IPS DF 6.9 (cell line): ENCODE results near the gene ERO1B.

Source experiments
- DNase-seq: peaks from one replicate; pipeline ENCODE4 v3.0.0-alpha.2; 2013; ENCODE audit warnings: low read depth, low spot score
- H3K27ac ChIP-seq: one replicate; pipeline ENCODE4 v1.5.1; 2013; ENCODE audit warnings: low read length, control low read depth
- H3K27me3 ChIP-seq: 2 replicates; pipeline ENCODE4 v1.6.1; 2013; ENCODE audit warnings: mild to moderate bottlenecking, low read length; ENCODE audit not compliant: control insufficient read depth, insufficient read depth
- H3K36me3 ChIP-seq: 2 replicates; pipeline ENCODE4 v1.6.1; 2013; ENCODE audit warnings: low read length; ENCODE audit not compliant: control insufficient read depth, insufficient read depth
- H3K4me1 ChIP-seq: 2 replicates; pipeline ENCODE4 v1.6.1; 2013; ENCODE audit warnings: low read length; ENCODE audit not compliant: control insufficient read depth, insufficient read depth
- H3K4me3 ChIP-seq: 2 replicates; pipeline ENCODE4 v1.5.1; 2013; ENCODE audit warnings: mild to moderate bottlenecking, low read length
- H3K9me3 ChIP-seq: 2 replicates; pipeline ENCODE4 v1.6.1; 2013; ENCODE audit warnings: low read length, inconsistent platforms; ENCODE audit not compliant: control insufficient read depth, insufficient read depth
- WGBS: extraction: QIAGEN DNeasy Blood & Tissue Kit; methylation state at CpG from one replicate; pipeline ENCODE4 v1.1.7; 2013; ENCODE audit warnings: mixed read lengths, missing lambda C conversion rate; ENCODE audit not compliant: insufficient read length, insufficient coverage; 5-methylcytosine and 5-hydroxymethylcytosine counted together

Gene ERO1B

GRCh38 chr1:236301080-236301957, 19.6 kb upstream of the ERO1B start:
- H3K36me3 ChIP-seq = no peaks in the 10 kb centered on the region
- no peak for DNase-seq
- H3K27me3 ChIP-seq = no peaks in the 10 kb centered on the region
- WGBS = no CpG with 5 or more reads among the region's 16 CpGs
- no peaks in the 10 kb centered on the region for H3K9me3 ChIP-seq
- no peak overlapping the region for H3K27ac ChIP-seq
- H3K4me3 ChIP-seq = no peak overlapping the region
- H3K4me1 ChIP-seq = no peaks in the 10 kb centered on the region

GRCh38 chr1:236297161-236297560, 15.4 kb upstream of the ERO1B start:
- DNase-seq = no peak
- Histone ChIP-seq H3K27me3 (no peaks in the 10 kb centered on the region), H3K9me3 (no peaks in the 10 kb centered on the region), H3K27ac (no peak overlapping the region), H3K4me3 (no peak overlapping the region), H3K36me3 (no peaks in the 10 kb centered on the region), H3K4me1 (no peaks in the 10 kb centered on the region)
- no CpG with 5 or more reads among the region's 8 CpGs for WGBS

DNA sequence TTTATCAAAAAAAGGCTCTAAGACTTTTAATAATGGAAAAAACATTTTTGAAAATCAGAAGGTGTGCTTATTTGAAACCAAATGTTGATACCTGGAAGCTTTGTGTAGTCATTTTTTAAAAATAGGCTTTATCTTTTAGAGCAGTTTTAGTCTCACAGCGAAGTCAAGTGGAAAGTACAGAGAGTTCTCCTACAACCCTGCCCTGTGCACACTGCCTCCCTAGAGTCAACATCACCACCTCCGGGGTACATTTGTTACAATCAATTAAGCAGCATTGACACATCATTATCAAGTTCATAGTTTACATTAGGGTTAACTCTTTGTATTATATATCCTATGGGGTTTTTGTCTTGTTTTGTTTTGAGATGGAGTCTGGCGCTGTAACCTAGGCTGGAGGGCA, 10.7 kb upstream of the ERO1B start:
- Histone ChIP-seq H3K4me3 (no peak overlapping the region), H3K27me3 (no peaks in the 10 kb centered on the region), H3K27ac (no peak overlapping the region), H3K4me1 (no peaks in the 10 kb centered on the region), H3K36me3 (no peaks in the 10 kb centered on the region), H3K9me3 (no peaks in the 10 kb centered on the region)
- no CpG with 5 or more reads among the region's 3 CpGs for WGBS
- DNase-seq = no peak

- DNase-seq = no peak
- WGBS = no CpG with 5 or more reads among the region's 1 CpG
- H3K4me3 ChIP-seq = no peak overlapping the region
- no peaks in the 10 kb centered on the region for H3K4me1 ChIP-seq
- H3K36me3 ChIP-seq = no peaks in the 10 kb centered on the region
- no peak overlapping the region for H3K27ac ChIP-seq
- no peaks in the 10 kb centered on the region for H3K27me3 ChIP-seq
- no peaks in the 10 kb centered on the region for H3K9me3 ChIP-seq
Observed at GRCh38 chr1:236289492-236290131, 7.9 kb upstream of the ERO1B start.

DNA sequence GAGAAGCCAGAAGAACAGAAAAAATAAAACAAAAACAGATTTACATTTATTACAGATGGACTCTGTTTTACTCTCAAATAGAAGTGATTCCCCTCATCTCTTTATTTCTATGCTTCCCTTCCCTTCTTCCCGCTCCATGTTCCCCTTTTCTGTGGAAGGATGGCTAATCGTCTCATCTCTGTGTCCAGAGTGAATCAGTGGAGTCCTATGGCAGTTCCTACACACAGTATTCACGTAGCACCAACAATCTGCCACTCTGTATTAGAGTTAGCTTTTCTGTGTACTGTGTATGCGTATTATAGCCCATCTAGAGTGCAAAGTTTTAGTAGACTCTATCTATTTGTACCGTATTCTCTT, 6.8 kb upstream of the ERO1B start:
- no peaks in the 10 kb centered on the region for H3K4me1 ChIP-seq
- H3K9me3 ChIP-seq = no peaks in the 10 kb centered on the region
- H3K27ac ChIP-seq = no peak overlapping the region
- DNase-seq = no peak
- no peaks in the 10 kb centered on the region for H3K36me3 ChIP-seq
- no peak overlapping the region for H3K4me3 ChIP-seq
- H3K27me3 ChIP-seq = no peaks in the 10 kb centered on the region
- WGBS = no CpG with 5 or more reads among the region's 5 CpGs

- Histone ChIP-seq H3K36me3 (no peaks in the 10 kb centered on the region), H3K4me3 (no peak overlapping the region), H3K27ac (no peak overlapping the region), H3K27me3 (no peaks in the 10 kb centered on the region), H3K9me3 (no peaks in the 10 kb centered on the region), H3K4me1 (no peaks in the 10 kb centered on the region)
- DNase-seq = no peak
- WGBS = no CpG with 5 or more reads among the region's 22 CpGs
Observed at GRCh38 chr1:236287757-236288619, 6.2 kb upstream of the ERO1B start.

DNA sequence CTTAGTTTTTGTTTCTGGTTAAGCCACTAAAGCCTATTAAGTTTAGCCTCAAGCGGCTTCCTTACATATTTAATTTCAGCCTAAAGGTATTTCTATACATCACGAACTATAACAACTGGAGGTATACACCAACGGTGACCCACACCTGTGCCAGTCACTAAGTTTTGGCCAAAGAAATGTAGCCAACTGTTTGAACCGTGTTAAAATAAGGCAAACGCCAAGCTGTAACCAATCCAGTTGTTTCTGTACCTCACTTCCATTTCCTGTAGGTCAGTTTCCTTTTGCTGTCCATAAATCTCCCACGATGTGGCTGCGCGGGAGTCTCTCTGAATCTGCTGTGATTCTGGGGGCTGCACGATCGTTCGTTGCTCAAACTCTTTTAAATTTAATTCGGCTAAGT, 5.6 kb upstream of the ERO1B start:
- Histone ChIP-seq H3K27ac (no peak overlapping the region), H3K27me3 (no peaks in the 10 kb centered on the region), H3K4me1 (no peaks in the 10 kb centered on the region), H3K36me3 (no peaks in the 10 kb centered on the region), H3K9me3 (no peaks in the 10 kb centered on the region), H3K4me3 (no peak overlapping the region)
- no peak for DNase-seq
- WGBS = no CpG with 5 or more reads among the region's 12 CpGs

DNA sequence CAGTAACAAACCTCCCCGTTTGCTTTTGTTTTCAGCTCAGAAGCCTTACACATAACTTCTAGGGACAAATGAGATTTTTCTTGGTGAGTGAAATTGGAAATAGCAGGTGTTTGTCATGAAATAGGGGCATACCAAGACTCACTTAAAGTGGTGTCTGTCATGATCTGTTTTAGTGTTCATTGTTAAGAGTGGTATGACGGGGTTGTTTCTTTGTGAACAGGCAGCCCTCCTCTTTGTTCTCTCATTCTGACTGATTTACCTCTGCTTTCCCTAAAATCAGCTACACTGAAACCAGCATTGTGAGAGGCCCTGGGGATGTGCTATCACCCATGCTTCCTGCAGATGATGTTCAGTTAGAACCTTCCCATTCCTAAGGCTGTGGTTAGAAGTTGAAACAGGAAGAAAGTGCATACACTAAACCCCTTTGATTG, 2.5 kb upstream of the ERO1B start:
- Histone ChIP-seq H3K27ac (no peak overlapping the region), H3K4me3 (no peak overlapping the region), H3K9me3 (no peaks in the 10 kb centered on the region), H3K4me1 (no peaks in the 10 kb centered on the region), H3K27me3 (peaks cover 3% of the 10 kb centered on the region; the same call in 1 of the 2 replicates), H3K36me3 (no peaks in the 10 kb centered on the region)
- no peak for DNase-seq
- no CpG with 5 or more reads among the region's 2 CpGs for WGBS

- H3K9me3 ChIP-seq = no peaks in the 10 kb centered on the region
- no peak overlapping the region for H3K27ac ChIP-seq
- DNase-seq = no peak
- H3K27me3 ChIP-seq = peaks cover 3% of the 10 kb centered on the region; the same call in 1 of the 2 replicates
- H3K36me3 ChIP-seq = no peaks in the 10 kb centered on the region
- H3K4me1 ChIP-seq = no peaks in the 10 kb centered on the region
- H3K4me3 ChIP-seq = no peak overlapping the region
- no CpG with 5 or more reads among the region's 2 CpGs for WGBS
Observed at GRCh38 chr1:236282719-236283118, 961 bp upstream of the ERO1B start.

- DNase-seq = no peak
- no CpG with 5 or more reads among the region's 7 CpGs for WGBS
- Histone ChIP-seq H3K4me3 (peak overlapping the region; percentile 66; the same call in 1 of the 2 replicates), H3K27ac (no peak overlapping the region), H3K36me3 (no peaks in the 10 kb centered on the region), H3K4me1 (no peaks in the 10 kb centered on the region), H3K27me3 (peaks cover 3% of the 10 kb centered on the region; the same call in 1 of the 2 replicates), H3K9me3 (no peaks in the 10 kb centered on the region)
Observed at GRCh38 chr1:236282425-236282716, 613 bp upstream of the ERO1B start.
